Effector CD8-positive, alpha-beta T cell (primary cell): ENCODE measurements around the gene RCAN2.

Source experiments
- DNase-seq: peaks from one replicate; lab custom pipeline; 2025; lab: John Stamatoyannopoulos, UW

Gene RCAN2

DNA sequence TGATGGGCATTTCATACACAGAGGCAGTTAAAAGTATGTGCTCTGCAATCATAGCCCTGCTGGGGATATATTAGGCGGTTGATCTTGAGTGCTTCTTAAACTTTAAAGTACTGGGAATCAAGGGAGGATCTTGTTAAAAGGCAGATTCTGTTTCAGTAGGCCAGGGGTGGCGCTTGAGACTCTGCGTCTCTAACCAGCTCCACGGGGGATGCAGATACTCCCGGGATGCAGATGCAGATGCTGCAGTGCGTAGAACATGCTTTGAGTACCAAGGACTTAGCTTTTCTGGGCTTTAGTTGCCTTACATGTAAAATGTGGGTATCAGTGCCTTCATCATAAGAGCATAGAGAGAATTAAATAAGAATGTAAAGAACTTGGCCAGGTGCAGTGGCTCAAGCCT, 276.0 kb downstream of the RCAN2 start:
- DNase-seq, result no peak

DNA sequence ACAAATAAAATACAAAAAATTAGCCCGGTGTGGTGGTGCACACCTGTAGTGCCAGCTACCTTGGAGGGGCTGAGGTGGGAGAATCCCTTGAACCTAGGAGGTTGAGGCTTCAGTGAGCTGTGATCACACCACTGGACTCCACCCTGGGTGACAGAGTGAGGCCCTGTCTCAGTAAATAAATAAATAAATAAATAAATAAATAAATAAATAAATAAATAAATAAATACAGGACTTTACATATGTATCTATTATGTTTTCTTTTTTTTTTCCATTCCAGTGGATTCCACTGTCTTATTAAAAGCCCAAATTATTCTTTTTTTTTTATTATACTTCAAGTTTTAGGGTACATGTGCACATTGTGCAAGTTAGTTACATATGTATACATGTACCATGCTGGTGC, 279.3 kb downstream of the RCAN2 start:
- no peak for DNase-seq

- no peak for DNase-seq
Measured at GRCh38 chr6:46210294-46210693, 281.0 kb downstream of the RCAN2 start.

DNA sequence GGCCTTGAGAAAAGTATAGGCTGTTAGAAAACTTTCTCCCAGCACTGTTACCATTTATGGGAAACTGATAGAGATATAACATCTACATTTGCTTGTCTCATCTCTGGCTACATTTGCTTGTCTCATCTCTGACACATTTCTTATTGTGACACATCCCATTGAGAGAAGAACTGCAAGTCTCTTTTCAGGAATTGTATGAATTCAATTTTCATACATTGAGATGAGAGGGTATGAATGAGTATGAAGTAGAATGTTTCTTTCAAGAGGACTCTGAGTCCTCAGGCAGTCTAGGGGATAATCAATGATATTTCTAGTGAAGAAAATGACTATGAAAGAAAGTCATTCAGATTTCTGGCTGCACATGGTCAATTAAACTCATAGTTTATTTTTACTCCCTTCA, 282.9 kb downstream of the RCAN2 start:
- no peak for DNase-seq

- no peak for DNase-seq
Measured at GRCh38 chr6:46207174-46207573, 284.1 kb downstream of the RCAN2 start.

GRCh38 chr6:46204880-46205650, 286.2 kb downstream of the RCAN2 start:
- no peak for DNase-seq

- DNase-seq, result no peak
Measured at GRCh38 chr6:46203391-46204177, 287.7 kb downstream of the RCAN2 start.

DNA sequence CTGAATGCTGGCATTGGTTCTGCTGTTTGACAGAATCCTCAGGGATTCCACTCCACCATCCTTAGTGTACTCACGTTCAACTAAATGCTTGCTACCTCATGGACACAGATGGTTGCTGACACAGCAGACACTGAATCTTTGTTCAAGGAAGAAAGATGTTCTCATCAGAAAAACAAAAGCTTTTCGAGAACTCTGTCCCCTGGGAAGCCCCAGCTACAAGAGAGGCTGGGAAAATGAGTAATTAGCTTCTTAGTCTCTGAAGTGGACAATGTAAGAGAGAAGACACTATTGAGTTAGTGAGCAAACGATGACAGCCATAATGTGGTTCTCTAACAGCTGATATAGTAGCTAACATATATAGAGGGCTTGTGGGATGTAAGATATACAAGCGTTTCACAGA, 289.5 kb downstream of the RCAN2 start:
- no peak for DNase-seq

DNA sequence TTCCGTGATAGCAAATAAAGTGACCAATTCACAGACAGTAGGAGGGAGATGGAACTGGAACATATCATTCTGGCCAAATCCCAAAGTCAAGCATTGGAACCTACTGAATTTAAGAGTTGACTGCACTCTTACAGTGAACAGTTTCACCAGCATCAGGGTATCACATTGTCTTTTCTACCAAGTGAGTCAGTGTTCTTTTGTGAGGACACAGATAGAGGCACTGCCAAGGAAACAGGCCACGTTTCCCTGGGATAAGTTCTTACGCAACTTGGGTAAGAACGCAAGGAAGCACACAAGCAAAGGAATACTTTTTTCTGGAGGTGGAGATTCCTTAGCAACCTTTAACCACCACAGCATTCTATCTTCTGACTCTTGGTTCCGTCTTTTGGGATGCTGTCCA, 291.9 kb downstream of the RCAN2 start:
- DNase-seq, result no peak

DNA sequence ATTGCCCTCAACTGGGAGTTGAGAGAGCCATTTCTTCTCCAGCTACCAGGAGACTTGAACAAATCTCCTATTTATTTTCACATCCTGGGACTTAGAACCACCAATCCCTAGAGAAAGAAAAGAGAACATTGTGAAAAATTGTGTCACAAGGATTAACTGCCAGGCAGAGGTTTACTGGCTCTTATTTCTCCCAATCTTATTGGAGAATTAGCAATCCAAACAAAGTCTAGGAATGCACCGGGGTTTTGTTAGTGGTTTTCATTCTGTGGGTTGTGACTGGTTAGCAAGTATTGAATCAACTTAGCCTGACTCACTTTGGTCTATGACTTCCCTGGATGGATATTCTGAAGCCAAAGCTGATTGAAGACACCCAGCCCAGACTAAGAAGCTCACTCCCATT, 299.3 kb downstream of the RCAN2 start:
- no peak for DNase-seq

GRCh38 chr6:46190889-46191288, 300.4 kb downstream of the RCAN2 start:
- no peak for DNase-seq

GRCh38 chr6:46189726-46190125, 301.5 kb downstream of the RCAN2 start:
- DNase-seq, result no peak

DNA sequence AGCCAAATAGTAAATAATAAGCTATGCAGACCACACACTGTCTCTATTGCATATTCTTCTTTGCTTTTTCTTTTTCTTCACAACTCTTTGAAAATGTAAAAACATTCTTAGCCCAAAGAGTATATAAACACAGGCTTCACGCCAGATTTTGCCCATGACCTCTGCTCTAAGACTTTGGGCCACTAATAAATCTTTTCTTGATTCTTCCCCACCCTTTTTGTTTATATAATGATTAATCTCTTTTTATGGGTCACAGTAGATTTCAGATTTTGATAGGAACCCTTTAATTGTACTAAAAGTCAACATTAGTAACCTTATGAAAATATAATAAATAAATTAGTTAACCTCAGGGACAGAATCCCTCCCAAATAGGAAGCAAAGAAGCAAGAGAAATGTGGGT, 304.7 kb downstream of the RCAN2 start:
- DNase-seq, result no peak

GRCh38 chr6:46184114-46184513, 307.1 kb downstream of the RCAN2 start:
- no peak for DNase-seq

- DNase-seq, result no peak
Measured at GRCh38 chr6:46175976-46176375, 315.3 kb downstream of the RCAN2 start.

DNA sequence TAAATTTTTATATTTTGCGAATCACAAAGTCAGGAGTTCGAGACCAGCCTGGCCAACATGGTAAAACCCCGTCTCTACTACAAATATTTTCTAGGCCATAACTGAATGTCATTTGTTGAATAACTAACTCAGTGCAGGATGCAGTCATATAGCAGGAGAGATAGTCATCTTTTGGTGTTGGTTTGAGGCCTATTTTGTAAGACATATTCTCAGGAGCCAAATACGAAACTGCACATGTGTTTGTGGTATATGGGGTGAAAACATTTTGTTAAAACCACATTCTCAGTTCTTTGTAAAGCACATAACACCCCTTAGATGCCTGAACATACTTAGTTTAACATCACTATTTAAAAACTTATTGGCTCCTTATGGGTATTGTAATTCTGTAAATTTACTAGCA, 315.8 kb downstream of the RCAN2 start:
- DNase-seq, result no peak

DNA sequence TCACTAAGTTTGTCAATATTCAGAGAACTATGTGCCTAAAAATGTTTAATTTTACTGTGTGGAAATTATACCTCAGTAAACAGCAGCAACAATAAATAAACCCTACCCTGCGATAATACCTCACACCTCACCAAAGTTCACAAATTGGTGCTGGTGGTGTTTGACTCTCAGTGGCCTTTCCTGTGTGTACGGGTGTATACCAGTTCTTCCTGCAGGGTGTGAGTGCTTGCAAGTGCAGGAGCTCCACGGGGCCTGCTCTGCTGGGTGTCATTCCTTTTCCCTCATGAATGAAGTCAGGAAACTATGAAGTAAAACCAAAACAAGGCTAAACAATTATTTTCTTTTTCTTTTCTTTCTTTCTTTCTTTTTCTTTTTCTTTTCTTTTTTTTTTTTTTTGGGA, 316.3 kb downstream of the RCAN2 start:
- no peak for DNase-seq

DNA sequence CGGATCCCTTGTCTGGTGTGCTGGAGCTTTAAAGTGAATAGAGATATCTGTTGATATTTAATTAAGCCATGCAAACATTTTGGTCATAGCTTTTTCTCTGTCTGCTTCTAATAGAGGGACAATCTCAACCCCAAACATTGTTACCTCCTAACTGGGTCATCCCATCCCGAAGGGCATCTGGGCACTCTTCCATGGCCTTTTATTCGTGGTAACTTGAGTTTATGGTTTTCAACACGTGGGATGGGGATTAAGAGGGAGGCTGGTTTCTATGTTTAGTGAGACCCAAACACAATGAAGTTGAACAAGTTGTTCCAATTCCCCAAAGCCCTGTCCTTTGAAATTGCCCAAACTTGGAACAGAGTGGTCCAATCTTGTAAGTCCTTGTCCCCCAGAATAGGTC, 319.1 kb downstream of the RCAN2 start:
- DNase-seq, result no peak
